Activated naive CD8-positive, alpha-beta T cell (primary cell): ENCODE data around the gene RASSF5.
A peak's percentile ranks its signal among the peaks of the same experiment; 100 is the strongest.
"Not testable (repeated sequence)": the region's sequence is repeated elsewhere in the genome, so short reads cannot be mapped to it uniquely, and the experiment has no call there.

ENCODE experiments used
- H3K27ac Mint-ChIP-seq: one replicate; pipeline ENCODE4 v1.8.0; 2021; ENCODE audit warnings: mixed read lengths
- H3K27me3 Mint-ChIP-seq: one replicate; pipeline ENCODE4 v1.8.0; 2021; ENCODE audit warnings: mixed read lengths
- H3K36me3 Mint-ChIP-seq: one replicate; pipeline ENCODE4 v1.8.0; 2021; ENCODE audit warnings: mixed read lengths
- H3K4me1 Mint-ChIP-seq: one replicate; pipeline ENCODE4 v1.8.0; 2021; ENCODE audit warnings: low read depth, mixed read lengths
- H3K4me3 Mint-ChIP-seq: one replicate; pipeline ENCODE4 v1.8.0; 2021; ENCODE audit warnings: mild to moderate bottlenecking, mixed read lengths
- H3K9me3 Mint-ChIP-seq: one replicate; pipeline ENCODE4 v1.8.0; 2021; ENCODE audit warnings: low read depth, mixed read lengths

RASSF5 gene

GRCh38 chr1:206470692-206471414 lies 36.5 kb upstream of the RASSF5 start:
- Mint-ChIP-seq H3K27me3 (no peaks in the 10 kb centered on the region), H3K27ac (peak overlapping the region; percentile 89), H3K9me3 (no peaks in the 10 kb centered on the region), H3K36me3 (peaks cover under 1% of the 10 kb centered on the region), H3K4me3 (peak overlapping the region; percentile 91), H3K4me1 (peaks cover 85% of the 10 kb centered on the region)

GRCh38 chr1:206471415-206471801 lies 35.9 kb upstream of the RASSF5 start:
- Mint-ChIP-seq H3K4me1 (peaks cover 81% of the 10 kb centered on the region), H3K9me3 (no peaks in the 10 kb centered on the region), H3K27ac (peak overlapping the region; percentile 89), H3K27me3 (no peaks in the 10 kb centered on the region), H3K36me3 (peaks cover 2% of the 10 kb centered on the region), H3K4me3 (peak overlapping the region; percentile 91)

DNA sequence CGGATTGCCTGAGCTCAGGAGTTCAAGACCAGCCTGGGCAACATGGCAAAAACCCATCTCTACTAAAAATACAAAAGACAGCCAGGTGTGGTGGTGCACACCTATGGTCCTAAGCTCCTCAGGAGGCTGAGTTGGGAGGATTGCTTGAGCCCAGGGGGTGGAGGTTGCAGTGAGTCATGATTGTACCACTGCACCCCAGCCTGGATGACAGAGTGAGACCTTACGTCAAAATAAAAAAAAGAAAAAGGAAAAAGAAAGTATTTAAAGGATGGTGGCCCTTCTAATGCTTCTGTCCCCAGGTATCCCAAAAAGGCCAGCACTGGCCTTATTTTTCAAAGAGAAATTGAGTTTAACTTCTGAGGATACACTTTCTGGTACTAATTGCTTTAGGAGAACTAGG lies 35.3 kb upstream of the RASSF5 start:
- Mint-ChIP-seq H3K36me3 (peaks cover 2% of the 10 kb centered on the region), H3K4me3 (peak overlapping the region; percentile 91), H3K27ac (peak overlapping the region; percentile 89), H3K9me3 (no peaks in the 10 kb centered on the region), H3K4me1 (peaks cover 75% of the 10 kb centered on the region), H3K27me3 (no peaks in the 10 kb centered on the region)

- H3K9me3 Mint-ChIP-seq = no peaks in the 10 kb centered on the region
- peaks cover 2% of the 10 kb centered on the region for H3K36me3 Mint-ChIP-seq
- H3K27me3 Mint-ChIP-seq = no peaks in the 10 kb centered on the region
- H3K4me1 Mint-ChIP-seq = peaks cover 71% of the 10 kb centered on the region
- H3K27ac Mint-ChIP-seq = peak overlapping the region; percentile 89
- H3K4me3 Mint-ChIP-seq = peak overlapping the region; percentile 91
Measured at GRCh38 chr1:206472454-206472853, 34.9 kb upstream of the RASSF5 start.

GRCh38 chr1:206472886-206473285 lies 34.4 kb upstream of the RASSF5 start:
- H3K4me1 Mint-ChIP-seq = peaks cover 67% of the 10 kb centered on the region
- peak overlapping the region; percentile 89 for H3K27ac Mint-ChIP-seq
- H3K27me3 Mint-ChIP-seq = no peaks in the 10 kb centered on the region
- H3K36me3 Mint-ChIP-seq = peaks cover 2% of the 10 kb centered on the region
- no peaks in the 10 kb centered on the region for H3K9me3 Mint-ChIP-seq
- peak overlapping the region; percentile 91 for H3K4me3 Mint-ChIP-seq

- Mint-ChIP-seq H3K36me3 (peaks cover 4% of the 10 kb centered on the region), H3K27me3 (no peaks in the 10 kb centered on the region), H3K9me3 (no peaks in the 10 kb centered on the region), H3K4me3 (no peak overlapping the region), H3K4me1 (peaks cover 48% of the 10 kb centered on the region), H3K27ac (peak overlapping the region; percentile 22)
Measured at GRCh38 chr1:206476058-206476457, 31.3 kb upstream of the RASSF5 start.

DNA sequence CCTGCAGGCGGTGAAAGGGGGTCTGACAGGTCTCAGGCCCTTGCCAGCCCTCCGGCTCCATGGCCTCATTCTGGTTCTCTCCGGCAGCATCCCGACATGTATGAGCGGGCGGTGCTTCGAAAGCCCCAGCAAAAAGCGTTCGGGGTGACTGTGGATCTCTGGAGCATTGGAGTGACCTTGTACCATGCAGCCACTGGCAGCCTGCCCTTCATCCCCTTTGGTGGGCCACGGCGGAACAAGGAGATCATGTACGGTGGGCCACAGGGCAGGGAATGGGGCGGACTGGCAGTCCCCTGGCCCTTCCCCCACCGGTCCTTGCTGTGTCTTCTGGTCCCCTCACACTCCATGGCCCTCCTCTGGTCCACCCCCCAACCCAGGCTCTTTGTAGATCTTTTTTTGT lies 30.7 kb upstream of the RASSF5 start:
- Mint-ChIP-seq H3K9me3 (no peaks in the 10 kb centered on the region), H3K27ac (peak overlapping the region; percentile 28), H3K27me3 (no peaks in the 10 kb centered on the region), H3K4me1 (peaks cover 44% of the 10 kb centered on the region), H3K4me3 (no peak overlapping the region), H3K36me3 (peaks cover 4% of the 10 kb centered on the region)

DNA sequence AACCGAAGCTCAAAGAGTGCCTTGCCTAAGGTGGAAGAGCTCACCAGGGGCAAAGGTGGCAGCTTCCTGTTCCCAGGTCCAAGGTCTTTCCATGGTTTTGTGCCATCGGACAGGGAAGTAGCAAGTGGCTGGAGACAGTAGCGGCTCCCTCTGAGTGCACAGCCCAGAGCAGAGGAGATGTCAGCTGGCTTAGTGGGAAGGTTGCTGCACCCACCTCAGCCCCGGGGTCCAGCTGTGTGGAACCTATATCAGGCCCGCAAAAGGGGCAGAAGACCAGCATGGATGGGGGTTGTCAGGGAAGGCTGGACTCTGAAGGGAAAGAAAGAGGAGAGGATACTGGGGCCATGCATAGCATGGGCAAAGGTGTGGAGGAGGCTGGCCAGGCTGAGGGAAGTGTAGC lies 30.2 kb upstream of the RASSF5 start:
- Mint-ChIP-seq H3K36me3 (peaks cover 4% of the 10 kb centered on the region), H3K27me3 (no peaks in the 10 kb centered on the region), H3K4me3 (no peak overlapping the region), H3K9me3 (no peaks in the 10 kb centered on the region), H3K4me1 (peaks cover 39% of the 10 kb centered on the region), H3K27ac (peak overlapping the region; percentile 28)

GRCh38 chr1:206477581-206478380 lies 29.6 kb upstream of the RASSF5 start:
- Mint-ChIP-seq H3K27me3 (no peaks in the 10 kb centered on the region), H3K36me3 (peaks cover 4% of the 10 kb centered on the region), H3K27ac (no peak overlapping the region), H3K4me3 (no peak overlapping the region), H3K4me1 (peaks cover 32% of the 10 kb centered on the region), H3K9me3 (no peaks in the 10 kb centered on the region)

DNA sequence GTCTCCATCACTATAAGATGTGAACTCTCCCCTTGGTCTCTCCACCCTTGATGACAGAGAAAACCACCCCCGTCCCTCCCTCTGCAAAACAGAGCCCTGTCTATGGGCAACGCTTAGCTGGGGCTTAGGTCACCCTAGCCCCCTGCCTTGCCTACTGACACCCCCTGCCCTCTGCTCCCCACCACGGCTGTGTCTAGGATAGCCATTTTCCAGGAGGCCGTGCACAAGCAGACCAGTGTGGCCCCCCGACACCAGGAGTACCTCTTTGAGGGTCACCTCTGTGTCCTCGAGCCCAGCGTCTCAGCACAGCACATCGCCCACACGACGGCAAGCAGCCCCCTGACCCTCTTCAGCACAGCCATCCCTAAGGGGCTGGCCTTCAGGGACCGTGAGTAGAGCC lies 28.6 kb upstream of the RASSF5 start:
- H3K4me3 Mint-ChIP-seq = no peak overlapping the region
- peaks cover 4% of the 10 kb centered on the region for H3K36me3 Mint-ChIP-seq
- no peaks in the 10 kb centered on the region for H3K9me3 Mint-ChIP-seq
- no peaks in the 10 kb centered on the region for H3K27me3 Mint-ChIP-seq
- peaks cover 25% of the 10 kb centered on the region for H3K4me1 Mint-ChIP-seq
- no peak overlapping the region for H3K27ac Mint-ChIP-seq

DNA sequence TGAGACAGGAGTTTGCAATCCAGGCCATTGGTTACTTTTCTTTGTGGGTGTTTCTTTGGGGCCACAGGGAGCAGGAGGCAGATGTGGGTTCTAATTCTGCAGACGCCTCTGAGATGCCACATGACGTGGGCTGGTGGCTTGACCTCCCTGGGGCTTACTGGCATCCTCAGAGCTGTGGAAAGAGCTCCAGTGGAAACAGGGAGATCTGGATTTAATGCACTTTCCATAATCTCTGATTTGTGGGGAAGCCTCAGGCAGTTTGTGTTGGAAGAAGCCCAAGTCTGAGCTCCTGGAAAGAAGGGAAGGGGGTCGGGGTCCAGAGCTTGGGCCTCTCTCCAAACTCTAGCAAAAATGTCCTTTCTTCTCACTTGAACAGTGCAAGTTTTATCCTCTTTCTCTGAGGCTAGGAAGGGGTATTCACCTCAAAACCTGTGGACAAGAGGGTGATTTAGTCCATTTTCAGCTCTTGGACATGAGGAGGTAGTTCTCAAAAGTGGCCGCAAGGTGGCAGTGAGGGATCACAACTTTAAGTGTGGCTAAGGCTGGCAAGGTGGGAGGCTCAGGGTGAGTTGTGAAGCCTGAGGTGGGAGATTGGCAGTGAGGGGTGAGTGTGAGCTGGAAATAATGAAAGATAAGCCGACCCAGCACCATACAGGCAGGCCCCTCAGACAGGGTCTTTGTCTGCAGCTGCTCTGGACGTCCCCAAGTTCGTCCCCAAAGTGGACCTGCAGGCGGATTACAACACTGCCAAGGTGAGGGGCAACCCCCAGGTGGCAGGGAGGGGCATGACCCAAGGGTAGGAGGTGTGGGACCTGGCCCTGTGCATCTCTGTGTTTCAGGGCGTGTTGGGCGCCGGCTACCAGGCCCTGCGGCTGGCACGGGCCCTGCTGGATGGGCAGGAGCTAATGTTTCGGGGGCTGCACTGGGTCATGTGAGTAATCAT lies 27.9 kb upstream of the RASSF5 start:
- H3K4me1 Mint-ChIP-seq = peaks cover 19% of the 10 kb centered on the region

GRCh38 chr1:206480211-206480610 lies 27.1 kb upstream of the RASSF5 start:
- H3K36me3 Mint-ChIP-seq = peaks cover 4% of the 10 kb centered on the region

More for the DNA sequence above, 27.9 kb upstream of the RASSF5 start:
- Mint-ChIP-seq H3K27me3 (no peaks in the 10 kb centered on the region), H3K27ac (peak overlapping the region; percentile 87), H3K36me3 (peaks cover 4% of the 10 kb centered on the region), H3K9me3 (no peaks in the 10 kb centered on the region), H3K4me3 (no peak overlapping the region)

DNA sequence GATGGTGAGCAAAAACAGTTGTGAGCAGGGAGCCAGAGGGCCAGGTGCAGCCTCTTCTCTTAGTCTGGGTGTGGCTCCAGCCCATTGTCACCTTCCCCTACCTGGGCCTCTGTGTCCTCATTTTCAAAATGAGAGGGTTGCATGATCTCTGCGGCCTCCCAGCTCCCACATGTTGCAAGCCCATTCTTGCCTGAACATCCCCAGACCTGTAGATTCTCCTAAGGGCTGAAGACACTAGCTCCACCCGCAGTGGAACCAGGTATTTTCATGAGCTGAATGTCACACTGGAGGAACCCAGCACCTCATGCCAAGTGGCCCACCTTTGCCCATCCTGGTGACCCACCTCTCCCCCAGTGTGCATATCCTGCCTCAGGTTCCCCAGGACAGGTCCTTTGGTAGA lies 24.7 kb upstream of the RASSF5 start:
- Mint-ChIP-seq H3K4me1 (peaks cover 7% of the 10 kb centered on the region), H3K27ac (no peak overlapping the region), H3K4me3 (no peak overlapping the region), H3K9me3 (no peaks in the 10 kb centered on the region), H3K27me3 (no peaks in the 10 kb centered on the region), H3K36me3 (peaks cover 2% of the 10 kb centered on the region)

More at GRCh38 chr1:206480211-206480610, 27.1 kb upstream of the RASSF5 start:
- no peak overlapping the region for H3K27ac Mint-ChIP-seq
- no peak overlapping the region for H3K4me3 Mint-ChIP-seq
- peaks cover 15% of the 10 kb centered on the region for H3K4me1 Mint-ChIP-seq
- no peaks in the 10 kb centered on the region for H3K27me3 Mint-ChIP-seq
- no peaks in the 10 kb centered on the region for H3K9me3 Mint-ChIP-seq

DNA sequence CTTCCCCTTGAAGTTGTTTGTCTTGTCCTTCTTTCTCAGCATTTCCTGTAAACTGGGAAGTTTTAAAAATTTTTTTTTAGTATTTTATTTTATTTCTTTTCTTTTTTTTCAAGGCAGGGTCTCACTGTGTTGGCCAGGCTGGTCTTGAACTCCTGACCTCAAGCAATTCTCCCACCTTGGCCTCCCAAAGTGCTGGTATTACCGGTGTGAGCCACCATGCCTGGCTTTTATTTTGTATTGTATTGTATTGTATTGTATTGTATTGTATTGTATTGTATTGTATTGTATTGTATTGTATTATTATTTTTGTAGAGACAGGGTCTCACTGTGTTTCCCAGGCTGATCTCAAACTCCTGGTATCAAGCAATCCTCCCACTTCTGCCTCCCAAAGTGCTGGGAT lies 23.5 kb upstream of the RASSF5 start:
- H3K27ac Mint-ChIP-seq, H3K9me3 Mint-ChIP-seq, H3K36me3 Mint-ChIP-seq, H3K4me3 Mint-ChIP-seq, H3K4me1 Mint-ChIP-seq, H3K27me3 Mint-ChIP-seq: not testable (repeated sequence)

DNA sequence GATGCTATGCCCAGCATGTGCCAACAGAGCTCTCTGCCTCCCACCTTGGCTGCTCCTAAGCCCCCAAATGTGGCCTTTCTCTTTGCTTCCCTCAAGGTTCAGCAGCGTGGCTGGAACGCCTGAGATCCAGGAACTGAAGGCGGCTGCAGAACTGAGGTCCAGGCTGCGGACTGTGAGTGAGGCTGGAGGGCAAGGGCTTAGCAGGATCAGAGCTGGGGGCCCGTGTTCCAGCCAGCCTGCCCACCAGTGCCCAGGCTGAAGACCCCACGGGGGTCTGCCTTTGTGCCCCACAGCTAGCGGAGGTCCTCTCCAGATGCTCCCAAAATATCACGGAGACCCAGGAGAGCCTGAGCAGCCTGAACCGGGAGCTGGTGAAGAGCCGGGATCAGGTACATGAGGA lies 22.4 kb upstream of the RASSF5 start:
- Mint-ChIP-seq H3K27ac (no peak overlapping the region), H3K9me3 (no peaks in the 10 kb centered on the region), H3K36me3 (no peaks in the 10 kb centered on the region), H3K4me3 (no peak overlapping the region), H3K27me3 (no peaks in the 10 kb centered on the region), H3K4me1 (peaks cover 1% of the 10 kb centered on the region)
